Raji (cell line): Measurements from ENCODE around the gene HNF1B.

ENCODE experiments used
- POLR2A ChIP-seq: IDR thresholded peaks from 2 replicates; pipeline ENCODE4 v1.6.1; 2011; ENCODE audit warnings: low read depth, low read length, control low read depth; ENCODE audit not compliant: insufficient read depth

HNF1B gene

GRCh38 chr17:37744961-37745800 is at the start of gene HNF1B:
Gene HNF1B (minus strand): TSS chr17:37745059. CDS start chr17:37744884, 175 bp downstream.
- TF ChIP-seq POLR2A: no peak

GRCh38 chr17:37792787-37793186 is 47.9 kb upstream of the HNF1B start:
- TF ChIP-seq POLR2A: no peak

- TF ChIP-seq POLR2A: no peak
Observed at GRCh38 chr17:37791447-37792399, 46.9 kb upstream of the HNF1B start.

- no peak for TF ChIP-seq POLR2A
Observed at GRCh38 chr17:37789771-37790541, 45.1 kb upstream of the HNF1B start.

GRCh38 chr17:37789021-37789565 is 44.2 kb upstream of the HNF1B start:
- no peak for TF ChIP-seq POLR2A

GRCh38 chr17:37788526-37788925 is 43.7 kb upstream of the HNF1B start:
- no peak for TF ChIP-seq POLR2A

- TF ChIP-seq POLR2A: no peak
Observed at GRCh38 chr17:37787055-37787757, 42.3 kb upstream of the HNF1B start.

- TF ChIP-seq POLR2A: no peak
Observed at GRCh38 chr17:37786481-37786880, 41.6 kb upstream of the HNF1B start.

- TF ChIP-seq POLR2A: no peak
Observed at GRCh38 chr17:37781451-37781850, 36.6 kb upstream of the HNF1B start.

- TF ChIP-seq POLR2A: no peak
Observed at GRCh38 chr17:37779554-37779953, 34.7 kb upstream of the HNF1B start.

- no peak for TF ChIP-seq POLR2A
Observed at GRCh38 chr17:37774504-37774903, 29.6 kb upstream of the HNF1B start.

GRCh38 chr17:37772982-37773381 is 28.1 kb upstream of the HNF1B start:
- TF ChIP-seq POLR2A: no peak

- no peak for TF ChIP-seq POLR2A
Observed at GRCh38 chr17:37770631-37771518, 26.0 kb upstream of the HNF1B start.
